T-helper 1 cell treated with Interleukin-12 subunit alpha and Interleukin-12 subunit beta and Interleukin-4 antibody, amounts not matched to agents 30 μg/mL and 1 μg/mL, for 36 hours (primary cell): Measurements from ENCODE around the gene PROS1.
"Not testable (repeated sequence)": the region's sequence is repeated elsewhere in the genome, so short reads cannot be mapped to it uniquely, and the experiment has no call there.

Source experiments
- H3K27ac Mint-ChIP-seq: one replicate; pipeline ENCODE4 v1.8.0; 2021; ENCODE audit warnings: mild to moderate bottlenecking, mixed read lengths
- H3K27me3 Mint-ChIP-seq: one replicate; pipeline ENCODE4 v1.8.0; 2021; ENCODE audit warnings: low read depth, mixed read lengths
- H3K36me3 Mint-ChIP-seq: one replicate; pipeline ENCODE4 v1.8.0; 2021; ENCODE audit warnings: low read depth, mixed read lengths
- H3K4me1 Mint-ChIP-seq: one replicate; pipeline ENCODE4 v1.8.0; 2021; ENCODE audit warnings: low read depth, mixed read lengths
- H3K4me3 Mint-ChIP-seq: one replicate; pipeline ENCODE4 v1.8.0; 2021; ENCODE audit warnings: mild to moderate bottlenecking, moderate library complexity, mixed read lengths
- H3K9me3 Mint-ChIP-seq: one replicate; pipeline ENCODE4 v1.8.0; 2021; ENCODE audit warnings: mixed read lengths

The PROS1 gene

DNA sequence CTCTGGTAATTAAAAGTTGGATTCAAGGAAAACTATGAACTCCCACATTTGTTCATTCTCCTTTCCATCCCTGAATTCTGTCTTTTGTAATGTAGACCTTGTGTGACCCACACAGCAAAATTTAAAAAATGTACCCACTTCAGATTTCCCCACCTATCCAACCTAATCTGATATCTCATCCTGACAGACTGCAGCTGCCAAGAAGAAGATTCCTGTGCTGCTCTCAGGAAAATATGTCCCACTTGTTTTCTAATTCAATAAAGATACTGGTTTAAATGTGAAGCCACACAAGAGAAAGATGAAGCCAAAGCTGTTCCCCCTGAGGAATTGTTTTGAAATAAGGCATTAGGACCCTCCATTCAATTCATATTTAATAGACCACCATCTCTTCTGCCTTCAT lies 100.3 kb downstream of the PROS1 start:
- not testable (repeated sequence) for H3K4me1 Mint-ChIP-seq, H3K27ac Mint-ChIP-seq, H3K36me3 Mint-ChIP-seq, H3K9me3 Mint-ChIP-seq, H3K27me3 Mint-ChIP-seq, H3K4me3 Mint-ChIP-seq

DNA sequence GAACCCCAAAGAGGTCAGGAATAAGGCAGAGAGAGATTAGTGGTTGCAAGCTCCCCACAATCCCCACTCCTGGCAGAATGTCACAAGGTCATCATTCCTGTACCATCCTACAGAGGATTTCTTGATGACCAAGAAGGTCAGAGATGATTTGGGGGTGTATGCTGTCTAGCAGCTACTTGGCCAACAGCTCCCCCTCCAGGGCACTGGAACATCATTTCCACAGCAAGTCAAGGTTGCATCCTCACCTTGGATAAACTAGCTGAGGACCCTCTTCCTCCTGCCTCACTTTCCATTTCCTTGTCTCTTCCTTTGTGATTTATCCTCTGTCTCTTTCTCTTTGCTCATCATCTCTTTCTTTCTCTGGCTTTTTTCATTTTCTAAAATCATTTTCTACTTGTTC lies 106.3 kb downstream of the PROS1 start:
- no peaks in the 10 kb centered on the region for H3K27me3 Mint-ChIP-seq
- H3K4me1 Mint-ChIP-seq: no peaks in the 10 kb centered on the region
- no peaks in the 10 kb centered on the region for H3K9me3 Mint-ChIP-seq
- H3K27ac Mint-ChIP-seq: no peak overlapping the region
- no peaks in the 10 kb centered on the region for H3K36me3 Mint-ChIP-seq
- H3K4me3 Mint-ChIP-seq: no peak overlapping the region

DNA sequence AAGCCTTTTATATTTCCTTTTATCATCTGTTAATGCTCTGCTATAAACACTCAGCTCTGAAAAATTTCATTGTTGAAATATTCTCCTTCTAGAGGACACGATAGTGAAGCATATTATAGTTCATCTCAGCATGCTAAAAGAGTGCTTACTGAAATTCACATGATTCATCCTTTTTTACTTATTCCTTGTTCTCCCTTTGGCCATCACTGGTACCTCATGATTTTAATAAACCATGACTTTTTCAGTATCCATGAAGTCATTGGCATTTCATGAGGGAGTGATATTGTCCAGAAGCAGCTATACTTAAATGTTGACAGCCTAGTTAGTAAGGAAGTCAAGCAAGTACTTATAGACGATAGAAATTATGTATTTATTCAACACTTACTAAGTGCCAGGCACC lies 112.7 kb downstream of the PROS1 start:
- H3K9me3 Mint-ChIP-seq: no peaks in the 10 kb centered on the region
- no peaks in the 10 kb centered on the region for H3K4me1 Mint-ChIP-seq
- no peaks in the 10 kb centered on the region for H3K36me3 Mint-ChIP-seq

DNA sequence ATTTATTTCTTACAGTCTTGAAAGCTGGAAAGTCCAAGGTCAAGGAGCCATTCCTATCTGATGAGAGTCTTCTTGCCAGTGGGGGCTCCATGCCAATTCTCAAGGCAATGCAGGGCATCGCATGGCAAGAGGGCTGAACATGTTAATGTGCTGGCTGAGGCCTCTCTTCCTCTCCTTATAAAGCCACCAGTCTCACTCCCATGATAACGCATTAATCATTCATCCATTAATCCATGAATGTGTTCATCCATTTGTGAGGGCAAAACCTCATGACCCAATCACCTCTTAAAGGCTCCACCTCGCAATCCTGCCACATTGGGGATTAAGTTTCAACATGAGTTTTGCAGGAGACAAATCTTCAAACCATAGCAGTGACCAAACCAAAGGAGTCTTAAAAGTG lies 118.3 kb downstream of the PROS1 start:
- Mint-ChIP-seq H3K4me1 (no peaks in the 10 kb centered on the region), H3K27ac (no peak overlapping the region), H3K4me3 (no peak overlapping the region)

More for the DNA sequence above, 112.7 kb downstream of the PROS1 start:
- Mint-ChIP-seq H3K27ac (no peak overlapping the region), H3K27me3 (no peaks in the 10 kb centered on the region), H3K4me3 (no peak overlapping the region)

DNA sequence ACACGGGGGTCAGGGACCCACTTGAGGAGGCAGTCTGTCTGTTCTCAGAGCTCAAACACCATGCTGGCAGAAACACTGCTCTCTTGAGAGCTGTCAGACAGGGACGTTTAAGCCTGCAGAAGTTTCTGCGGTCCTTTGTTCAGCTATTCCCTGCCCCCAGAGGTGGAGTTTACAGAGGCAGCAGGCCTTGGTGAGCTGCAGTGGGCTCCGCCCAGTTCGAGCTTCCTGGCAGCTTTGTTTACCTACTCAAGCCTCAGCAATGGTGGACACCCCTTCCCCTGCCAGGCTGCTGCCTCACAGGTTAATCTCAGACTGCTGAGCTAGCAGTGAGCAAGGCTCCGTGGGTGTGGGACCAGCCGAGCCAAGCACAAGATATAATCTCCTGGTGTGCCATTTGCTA lies 121.5 kb downstream of the PROS1 start:
- not testable (repeated sequence) for H3K27me3 Mint-ChIP-seq, H3K27ac Mint-ChIP-seq, H3K4me3 Mint-ChIP-seq, H3K4me1 Mint-ChIP-seq, H3K36me3 Mint-ChIP-seq, H3K9me3 Mint-ChIP-seq

More for the DNA sequence above, 118.3 kb downstream of the PROS1 start:
- no peaks in the 10 kb centered on the region for H3K36me3 Mint-ChIP-seq
- no peaks in the 10 kb centered on the region for H3K9me3 Mint-ChIP-seq
- H3K27me3 Mint-ChIP-seq: no peaks in the 10 kb centered on the region

DNA sequence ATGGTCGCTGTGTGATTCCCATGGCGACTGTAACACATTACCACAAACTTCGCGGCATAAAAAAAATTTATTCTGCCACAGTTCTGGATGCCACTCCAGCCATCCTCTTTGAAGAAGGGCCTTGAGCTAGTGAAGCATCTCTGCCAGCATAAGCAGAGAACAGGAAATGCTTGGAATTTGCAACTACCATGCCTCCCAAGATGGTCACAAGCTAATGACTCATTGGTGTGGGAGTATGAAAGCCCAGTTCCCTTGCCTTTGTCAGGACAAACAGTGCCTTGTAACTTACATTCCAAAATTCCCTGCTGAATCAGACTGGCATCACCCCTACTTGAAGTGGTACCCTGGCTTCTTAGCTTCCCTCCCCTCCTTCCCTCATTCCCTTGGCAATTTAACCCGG lies 129.7 kb downstream of the PROS1 start:
- Mint-ChIP-seq H3K27ac (no peak overlapping the region), H3K9me3 (no peaks in the 10 kb centered on the region), H3K27me3 (no peaks in the 10 kb centered on the region), H3K4me3 (no peak overlapping the region), H3K4me1 (no peaks in the 10 kb centered on the region), H3K36me3 (no peaks in the 10 kb centered on the region)

DNA sequence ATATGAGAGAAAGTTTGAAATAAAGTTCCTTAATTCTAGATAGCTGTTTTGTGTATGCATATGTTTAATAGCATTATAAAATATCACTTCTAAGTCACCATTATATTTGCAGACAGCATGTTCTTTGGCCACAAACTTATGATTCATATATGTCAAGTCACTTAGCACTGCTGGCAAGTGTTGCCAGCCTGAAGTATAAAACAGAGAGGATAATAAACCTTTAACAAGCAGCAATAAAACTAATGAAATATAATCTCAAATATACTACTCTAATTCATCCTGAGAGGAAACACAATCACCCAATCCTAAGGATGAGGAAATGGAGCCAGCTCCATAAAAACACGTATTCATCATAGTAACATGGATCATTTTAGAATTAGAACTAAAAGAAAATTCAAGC lies 134.5 kb downstream of the PROS1 start:
- H3K9me3 Mint-ChIP-seq, H3K4me1 Mint-ChIP-seq, H3K36me3 Mint-ChIP-seq, H3K27me3 Mint-ChIP-seq, H3K27ac Mint-ChIP-seq, H3K4me3 Mint-ChIP-seq: not testable (repeated sequence)
